Nephron progenitor cell (in vitro differentiated cells): ENCODE data around the gene HHIPL1.

Source experiments
- DNase-seq: peaks from one replicate; pipeline ENCODE4 v3.0.0; 2021
- H3K27ac Mint-ChIP-seq: 2 replicates; pipeline ENCODE4 v1.8.0; 2021; ENCODE audit warnings: mild to moderate bottlenecking, moderate library complexity, mixed read lengths
- H3K27me3 Mint-ChIP-seq: 2 replicates; pipeline ENCODE4 v1.8.0; 2021; ENCODE audit warnings: mild to moderate bottlenecking, low read depth, mixed read lengths; ENCODE audit not compliant: poor library complexity
- H3K36me3 Mint-ChIP-seq: 2 replicates; pipeline ENCODE4 v1.8.0; 2021; ENCODE audit warnings: low read depth, mixed read lengths
- H3K4me1 Mint-ChIP-seq: 2 replicates; pipeline ENCODE4 v1.8.0; 2021; ENCODE audit warnings: mixed read lengths
- H3K4me3 Mint-ChIP-seq: 2 replicates; pipeline ENCODE4 v1.8.0; 2021; ENCODE audit warnings: mild to moderate bottlenecking, moderate library complexity, mixed read lengths
- H3K9me3 Mint-ChIP-seq: 2 replicates; pipeline ENCODE4 v1.8.0; 2021; ENCODE audit warnings: mild to moderate bottlenecking, moderate library complexity, mixed read lengths
- TF ChIP-seq, protein P1 (sequence below): fragments of 200-600 bp; sonication (generic); IDR thresholded peaks from 2 replicates; pipeline ENCODE4 v1.5.0; 2021; ENCODE audit warnings: antibody characterized with exemption

The HHIPL1 gene

GRCh38 chr14:99683619-99684409 lies 38.9 kb downstream of the HHIPL1 start, which contains the start of gene CYP46A1:
CYP46A1 (plus strand) TSS chr14:99684298; CDS start chr14:99684418, 120 bp downstream.
- H3K4me3 Mint-ChIP-seq, result peak within 1 kb of the TSS; percentile 87
- peaks cover 24% of the 10 kb centered on the region for H3K4me1 Mint-ChIP-seq
- no peak within 1 kb of the TSS for H3K27ac Mint-ChIP-seq
- peak; percentile 100 for DNase-seq
- TF ChIP-seq, protein P1, sequence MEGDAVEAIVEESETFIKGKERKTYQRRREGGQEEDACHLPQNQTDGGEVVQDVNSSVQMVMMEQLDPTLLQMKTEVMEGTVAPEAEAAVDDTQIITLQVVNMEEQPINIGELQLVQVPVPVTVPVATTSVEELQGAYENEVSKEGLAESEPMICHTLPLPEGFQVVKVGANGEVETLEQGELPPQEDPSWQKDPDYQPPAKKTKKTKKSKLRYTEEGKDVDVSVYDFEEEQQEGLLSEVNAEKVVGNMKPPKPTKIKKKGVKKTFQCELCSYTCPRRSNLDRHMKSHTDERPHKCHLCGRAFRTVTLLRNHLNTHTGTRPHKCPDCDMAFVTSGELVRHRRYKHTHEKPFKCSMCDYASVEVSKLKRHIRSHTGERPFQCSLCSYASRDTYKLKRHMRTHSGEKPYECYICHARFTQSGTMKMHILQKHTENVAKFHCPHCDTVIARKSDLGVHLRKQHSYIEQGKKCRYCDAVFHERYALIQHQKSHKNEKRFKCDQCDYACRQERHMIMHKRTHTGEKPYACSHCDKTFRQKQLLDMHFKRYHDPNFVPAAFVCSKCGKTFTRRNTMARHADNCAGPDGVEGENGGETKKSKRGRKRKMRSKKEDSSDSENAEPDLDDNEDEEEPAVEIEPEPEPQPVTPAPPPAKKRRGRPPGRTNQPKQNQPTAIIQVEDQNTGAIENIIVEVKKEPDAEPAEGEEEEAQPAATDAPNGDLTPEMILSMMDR, result no peak
- H3K36me3 Mint-ChIP-seq, result no peaks in the 10 kb centered on the region
- peaks cover 50% of the 10 kb centered on the region for H3K27me3 Mint-ChIP-seq
- H3K9me3 Mint-ChIP-seq, result no peaks in the 10 kb centered on the region

- Mint-ChIP-seq H3K27ac (no peak overlapping the region), H3K27me3 (peaks cover 57% of the 10 kb centered on the region), H3K36me3 (no peaks in the 10 kb centered on the region), H3K4me1 (peaks cover 29% of the 10 kb centered on the region), H3K9me3 (no peaks in the 10 kb centered on the region), H3K4me3 (peak overlapping the region; percentile 77)
- TF ChIP-seq, protein P1, result no peak
- DNase-seq, result no peak
These were observed 39.5 kb downstream of the HHIPL1 start for GRCh38 chr14:99684410-99684934.

- H3K27ac Mint-ChIP-seq, result no peak overlapping the region
These were observed 40.2 kb downstream of the HHIPL1 start for GRCh38 chr14:99685151-99685591.

GRCh38 chr14:99685596-99685995 lies 40.7 kb downstream of the HHIPL1 start:
- no peak for DNase-seq
- H3K36me3 Mint-ChIP-seq, result no peaks in the 10 kb centered on the region
- no peaks in the 10 kb centered on the region for H3K9me3 Mint-ChIP-seq
- H3K4me3 Mint-ChIP-seq, result peak overlapping the region; percentile 77
- peaks cover 33% of the 10 kb centered on the region for H3K4me1 Mint-ChIP-seq
- TF ChIP-seq, protein P1, result no peak
- H3K27ac Mint-ChIP-seq, result no peak overlapping the region
- H3K27me3 Mint-ChIP-seq, result peaks cover 67% of the 10 kb centered on the region

More at GRCh38 chr14:99685151-99685591, 40.2 kb downstream of the HHIPL1 start:
- peaks cover 33% of the 10 kb centered on the region for H3K4me1 Mint-ChIP-seq
- peaks cover 64% of the 10 kb centered on the region for H3K27me3 Mint-ChIP-seq
- TF ChIP-seq, protein P1, result no peak
- DNase-seq, result no peak
- peak overlapping the region; percentile 77 for H3K4me3 Mint-ChIP-seq
- H3K36me3 Mint-ChIP-seq, result no peaks in the 10 kb centered on the region
- H3K9me3 Mint-ChIP-seq, result no peaks in the 10 kb centered on the region

- Mint-ChIP-seq H3K27me3 (peaks cover 73% of the 10 kb centered on the region), H3K36me3 (no peaks in the 10 kb centered on the region), H3K4me3 (peak overlapping the region; percentile 24), H3K27ac (no peak overlapping the region), H3K9me3 (no peaks in the 10 kb centered on the region), H3K4me1 (peaks cover 33% of the 10 kb centered on the region)
- DNase-seq, result no peak
- TF ChIP-seq, protein P1, result no peak
These were observed 41.8 kb downstream of the HHIPL1 start for GRCh38 chr14:99686557-99687283.
